Osteocyte (in vitro differentiated cells): Measurements from ENCODE around the gene ERVMER34-1. TPM values are rescaled to one million over a fixed set of nuclear protein-coding genes. Genes with fewer than 3 reads are reported as not detected.

ENCODE experiments used
- DNase-seq: peaks from one replicate; pipeline ENCODE4 v3.0.0; 2021; ENCODE audit warnings: mixed read lengths; ENCODE audit not compliant: unreplicated experiment; ENCODE audit errors: extremely low spot score
- H3K27ac Mint-ChIP-seq: one replicate; pipeline ENCODE4 v1.8.0; 2021; ENCODE audit warnings: mild to moderate bottlenecking, mixed read lengths; ENCODE audit not compliant: unreplicated experiment
- H3K27me3 Mint-ChIP-seq: one replicate; pipeline ENCODE4 v1.8.0; 2021; ENCODE audit warnings: mixed read lengths; ENCODE audit not compliant: unreplicated experiment
- H3K36me3 Mint-ChIP-seq: one replicate; pipeline ENCODE4 v1.8.0; 2021; ENCODE audit warnings: mixed read lengths; ENCODE audit not compliant: unreplicated experiment
- H3K4me1 Mint-ChIP-seq: one replicate; pipeline ENCODE4 v1.8.0; 2021; ENCODE audit warnings: mixed read lengths; ENCODE audit not compliant: unreplicated experiment
- H3K4me3 Mint-ChIP-seq: one replicate; pipeline ENCODE4 v1.8.0; 2021; ENCODE audit warnings: mild to moderate bottlenecking, moderate library complexity, mixed read lengths; ENCODE audit not compliant: unreplicated experiment
- H3K9me3 Mint-ChIP-seq: one replicate; pipeline ENCODE4 v1.8.0; 2021; ENCODE audit warnings: mixed read lengths; ENCODE audit not compliant: unreplicated experiment
- CTCF ChIP-seq: fragments of 200-600 bp; sonication (generic); IDR thresholded peaks from 2 replicates; pipeline ENCODE4 v1.5.0; 2021; ENCODE audit warnings: antibody characterized with exemption, mild to moderate bottlenecking, moderate library complexity
- microRNA-seq: library from miRNA; unstranded; fragments of <30 nt; microRNA quantifications from one replicate; pipeline ENCODE4 v1.1.0, GENCODE V29; 2020; ENCODE audit not compliant: unreplicated experiment
- total RNA-seq: library from RNA; stranded (reverse); gene quantifications from 2 replicates; pipeline ENCODE4 v1.2.1, GENCODE V29; 2021

The ERVMER34-1 gene
- total RNA-seq, 1 donor from 2014 or later, result 0.24 TPM

GRCh38 chr4:52701207-52701606 is 50.0 kb downstream of the ERVMER34-1 start:
- H3K27ac Mint-ChIP-seq, result no peak overlapping the region
- DNase-seq, result no peak
- no peak overlapping the region for H3K4me3 Mint-ChIP-seq
- peaks cover 12% of the 10 kb centered on the region for H3K27me3 Mint-ChIP-seq
- peaks cover 6% of the 10 kb centered on the region for H3K4me1 Mint-ChIP-seq
- no peaks in the 10 kb centered on the region for H3K36me3 Mint-ChIP-seq
- TF ChIP-seq CTCF, result no peak
- no peaks in the 10 kb centered on the region for H3K9me3 Mint-ChIP-seq

- peaks cover 35% of the 10 kb centered on the region for H3K27me3 Mint-ChIP-seq
- no peak for TF ChIP-seq CTCF
- H3K4me3 Mint-ChIP-seq, result no peak overlapping the region
- no peak for DNase-seq
- no peak overlapping the region for H3K27ac Mint-ChIP-seq
- H3K36me3 Mint-ChIP-seq, result no peaks in the 10 kb centered on the region
- H3K9me3 Mint-ChIP-seq, result peaks cover 20% of the 10 kb centered on the region
- H3K4me1 Mint-ChIP-seq, result no peaks in the 10 kb centered on the region
Observed at GRCh38 chr4:52694936-52695335, 56.3 kb downstream of the ERVMER34-1 start.

GRCh38 chr4:52693492-52693891 is 57.7 kb downstream of the ERVMER34-1 start:
- no peak for DNase-seq
- Mint-ChIP-seq H3K36me3 (no peaks in the 10 kb centered on the region), H3K4me3 (no peak overlapping the region)

More at GRCh38 chr4:52693492-52693891, 57.7 kb downstream of the ERVMER34-1 start:
- TF ChIP-seq CTCF, result no peak
- Mint-ChIP-seq H3K27me3 (peaks cover 31% of the 10 kb centered on the region), H3K4me1 (no peaks in the 10 kb centered on the region), H3K9me3 (peaks cover 20% of the 10 kb centered on the region), H3K27ac (no peak overlapping the region)

Small RNA genes lying within 50 kb of the gene (microRNA-seq; reads per million reads assigned to microRNA genes)
- 51.5 reads per million, percentile 43 among the genes with 10 or more reads in this experiment for gene MIR4449

Other genes starting within 250 kb of the ERVMER34-1 start
- 18.7 and 18.8 TPM in 2 replicates for gene USP46, start 92.1 kb downstream of the ERVMER34-1 start, total RNA-seq
- gene RASL11B, start 110.9 kb upstream of the ERVMER34-1 start, total RNA-seq, result 0.73 and 0.94 TPM in 2 replicates